Parathyroid adenoma (tissue), 2 donors: ENCODE results near the gene ADGRG1.

Experiments used
- H2AFZ ChIP-seq: fragments of 300-600 bp; sonication (generic); one replicate; pipeline ENCODE4 v1.7.0; 2017; ENCODE audit warnings: antibody characterized with exemption, mild to moderate bottlenecking
- H3K27ac ChIP-seq: fragments of 300-600 bp; sonication (generic); one replicate; pipeline ENCODE4 v1.7.0; 2017
- H3K27me3 ChIP-seq: fragments of 300-600 bp; sonication (generic); one replicate; pipeline ENCODE4 v1.7.0; 2017; ENCODE audit warnings: low read length; ENCODE audit not compliant: control insufficient read depth, insufficient read depth
- H3K36me3 ChIP-seq: fragments of 300-600 bp; sonication (generic); one replicate; pipeline ENCODE4 v1.7.0; 2017; ENCODE audit warnings: low read length; ENCODE audit not compliant: control insufficient read depth, insufficient read depth
- H3K4me1 ChIP-seq: fragments of 300-600 bp; sonication (generic); one replicate; pipeline ENCODE4 v1.7.0; 2017; ENCODE audit warnings: control low read depth
- H3K4me2 ChIP-seq: fragments of 300-600 bp; sonication (generic); one replicate; pipeline ENCODE4 v1.7.0; 2017; ENCODE audit warnings: low read length
- H3K4me3 ChIP-seq: fragments of 300-600 bp; sonication (generic); one replicate; pipeline ENCODE4 v1.7.0; 2017; ENCODE audit warnings: low read depth, low read length
- H3K79me2 ChIP-seq: fragments of 300-600 bp; sonication (generic); one replicate; pipeline ENCODE4 v1.7.0; 2017; ENCODE audit warnings: control low read depth
- H3K9ac ChIP-seq: fragments of 300-600 bp; sonication (generic); one replicate; pipeline ENCODE4 v1.7.0; 2017; ENCODE audit warnings: mild to moderate bottlenecking
- H3K9me3 ChIP-seq: fragments of 300-600 bp; sonication (generic); one replicate; pipeline ENCODE4 v1.7.0; 2017; ENCODE audit warnings: low read length; ENCODE audit not compliant: control insufficient read depth
- CTCF ChIP-seq: fragments of 300-600 bp; sonication (generic); IDR thresholded peaks from one replicate; pipeline ENCODE4 v1.7.0; 2017; ENCODE audit warnings: antibody characterized with exemption, mild to moderate bottlenecking
- donor health status: primary hyperparathyroidism.

ADGRG1 gene

GRCh38 chr16:57706717-57707116 is 78.3 kb downstream of the ADGRG1 start:
- Histone ChIP-seq H2AFZ (no peak overlapping the region), H3K27ac (no peak overlapping the region), H3K4me2 (no peak overlapping the region), H3K9me3 (no peaks in the 10 kb centered on the region), H3K79me2 (no peaks in the 10 kb centered on the region), H3K4me1 (no peaks in the 10 kb centered on the region), H3K9ac (no peak overlapping the region), H3K36me3 (no peaks in the 10 kb centered on the region), H3K27me3 (no peaks in the 10 kb centered on the region), H3K4me3 (no peak overlapping the region)
- TF ChIP-seq CTCF, result no peak

GRCh38 chr16:57707331-57707730 is 78.9 kb downstream of the ADGRG1 start:
- no peak for TF ChIP-seq CTCF
- no peak overlapping the region for H3K27ac ChIP-seq
- H2AFZ ChIP-seq, result no peak overlapping the region
- H3K27me3 ChIP-seq, result no peaks in the 10 kb centered on the region
- no peaks in the 10 kb centered on the region for H3K36me3 ChIP-seq
- no peaks in the 10 kb centered on the region for H3K4me1 ChIP-seq
- H3K4me3 ChIP-seq, result no peak overlapping the region
- H3K4me2 ChIP-seq, result no peak overlapping the region
- no peaks in the 10 kb centered on the region for H3K79me2 ChIP-seq
- no peaks in the 10 kb centered on the region for H3K9me3 ChIP-seq
- no peak overlapping the region for H3K9ac ChIP-seq

- no peak for TF ChIP-seq CTCF
- Histone ChIP-seq H3K27me3 (no peaks in the 10 kb centered on the region), H3K4me2 (no peak overlapping the region), H3K79me2 (no peaks in the 10 kb centered on the region), H3K36me3 (no peaks in the 10 kb centered on the region), H2AFZ (no peak overlapping the region), H3K9ac (no peak overlapping the region), H3K27ac (no peak overlapping the region), H3K4me1 (no peaks in the 10 kb centered on the region), H3K4me3 (no peak overlapping the region), H3K9me3 (no peaks in the 10 kb centered on the region)
Observed at GRCh38 chr16:57708168-57708567, 79.7 kb downstream of the ADGRG1 start.

- no peak overlapping the region for H3K4me2 ChIP-seq
- H2AFZ ChIP-seq, result no peak overlapping the region
- no peaks in the 10 kb centered on the region for H3K27me3 ChIP-seq
- no peaks in the 10 kb centered on the region for H3K4me1 ChIP-seq
- no peak for TF ChIP-seq CTCF
- no peaks in the 10 kb centered on the region for H3K79me2 ChIP-seq
- no peak overlapping the region for H3K9ac ChIP-seq
- H3K27ac ChIP-seq, result no peak overlapping the region
- H3K4me3 ChIP-seq, result no peak overlapping the region
- H3K36me3 ChIP-seq, result no peaks in the 10 kb centered on the region
- no peaks in the 10 kb centered on the region for H3K9me3 ChIP-seq
Observed at GRCh38 chr16:57709663-57710062, 81.2 kb downstream of the ADGRG1 start.

GRCh38 chr16:57711346-57711745 is 82.9 kb downstream of the ADGRG1 start:
- no peak overlapping the region for H3K4me3 ChIP-seq
- no peak overlapping the region for H2AFZ ChIP-seq
- no peaks in the 10 kb centered on the region for H3K4me1 ChIP-seq
- H3K79me2 ChIP-seq, result no peaks in the 10 kb centered on the region
- no peaks in the 10 kb centered on the region for H3K36me3 ChIP-seq
- no peak for TF ChIP-seq CTCF
- no peak overlapping the region for H3K9ac ChIP-seq
- H3K4me2 ChIP-seq, result no peak overlapping the region
- H3K9me3 ChIP-seq, result no peaks in the 10 kb centered on the region
- H3K27ac ChIP-seq, result no peak overlapping the region
- H3K27me3 ChIP-seq, result no peaks in the 10 kb centered on the region
